GM21723 (cell line): ENCODE results near the gene HES6.

ENCODE experiments used
- ATAC-seq: cut with Tn5 transposase; IDR thresholded peaks from one replicate; pipeline ENCODE4 v1.9.1; 2021; ENCODE audit warnings: mild to moderate bottlenecking, moderate library complexity; ENCODE audit not compliant: unreplicated experiment

The HES6 gene

DNA sequence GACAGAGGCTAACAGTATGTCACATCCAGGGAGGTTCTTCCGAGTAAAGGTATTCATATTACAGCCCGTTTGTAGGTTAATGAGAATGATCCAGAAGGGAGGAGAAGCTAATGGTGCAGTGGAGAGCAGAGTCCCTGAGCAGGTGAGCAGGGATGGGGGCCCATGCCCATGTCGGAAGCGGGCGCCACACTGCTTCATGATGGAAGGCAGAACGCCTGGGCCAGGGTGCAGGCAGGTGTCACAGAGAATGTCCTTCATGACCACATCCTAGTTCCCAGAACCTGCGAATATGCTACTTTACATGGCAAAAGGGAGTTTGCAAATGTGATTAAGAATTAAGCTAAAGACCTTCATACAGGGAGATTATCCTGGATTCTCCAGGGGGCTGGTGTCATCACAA, 4.0 kb downstream of the HES6 start:
- ATAC-seq = no peak

DNA sequence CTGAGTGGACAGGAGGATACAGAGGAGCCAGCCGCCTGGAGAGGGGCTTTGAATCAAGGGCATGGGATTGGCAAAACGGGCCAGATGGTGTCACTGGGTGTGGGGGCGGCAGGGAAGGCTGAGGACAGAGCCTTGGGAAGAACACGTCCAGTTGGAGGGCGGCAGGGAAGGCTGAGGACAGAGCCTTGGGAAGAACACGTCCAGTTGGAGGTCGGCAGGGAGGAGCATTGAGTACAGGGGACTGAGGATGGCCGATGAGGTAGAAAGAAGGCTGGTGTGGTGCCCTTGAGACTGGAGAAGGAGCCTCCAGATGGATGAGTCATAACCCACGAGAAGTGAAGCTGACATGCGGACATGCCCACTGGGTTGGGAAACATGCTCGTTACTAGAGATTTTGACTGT, 4.5 kb downstream of the HES6 start:
- ATAC-seq = no peak

DNA sequence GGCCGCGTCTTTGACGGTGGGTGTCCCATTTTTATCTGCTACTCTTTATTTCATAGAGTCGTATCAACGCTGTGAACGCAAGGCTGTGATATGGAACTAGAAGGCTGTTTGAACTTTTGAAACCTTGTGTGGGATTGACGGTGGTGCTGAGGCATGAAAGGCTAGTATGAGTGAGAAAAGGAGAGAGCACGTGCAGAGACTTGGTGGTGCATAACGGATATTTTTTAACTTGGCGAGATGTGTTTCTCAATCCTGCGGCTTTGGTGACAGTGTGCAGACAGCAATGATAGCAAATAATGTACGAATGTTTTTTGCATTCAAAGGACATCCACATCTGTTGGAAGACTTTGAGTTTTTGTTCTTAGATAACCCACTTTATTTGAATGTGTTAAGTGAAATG, 6.2 kb downstream of the HES6 start:
- ATAC-seq = no peak

DNA sequence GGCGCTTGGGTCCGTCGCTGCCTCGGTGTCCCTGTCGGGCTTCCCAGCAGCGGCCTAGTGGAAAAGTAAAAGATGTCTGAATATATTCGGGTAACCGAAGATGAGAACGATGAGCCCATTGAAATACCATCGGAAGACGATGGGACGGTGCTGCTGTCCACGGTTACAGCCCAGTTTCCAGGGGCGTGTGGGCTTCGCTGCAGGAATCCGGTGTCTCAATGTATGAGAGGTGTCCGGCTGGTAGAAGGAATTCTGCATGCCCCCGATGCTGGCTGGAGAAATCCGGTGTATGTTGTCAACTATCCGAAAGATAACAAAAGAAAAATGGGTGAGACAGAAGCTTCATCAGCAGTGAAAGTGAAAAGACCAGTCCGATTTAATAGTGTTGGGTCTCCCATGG, 8.0 kb downstream of the HES6 start:
- ATAC-seq = no peak

DNA sequence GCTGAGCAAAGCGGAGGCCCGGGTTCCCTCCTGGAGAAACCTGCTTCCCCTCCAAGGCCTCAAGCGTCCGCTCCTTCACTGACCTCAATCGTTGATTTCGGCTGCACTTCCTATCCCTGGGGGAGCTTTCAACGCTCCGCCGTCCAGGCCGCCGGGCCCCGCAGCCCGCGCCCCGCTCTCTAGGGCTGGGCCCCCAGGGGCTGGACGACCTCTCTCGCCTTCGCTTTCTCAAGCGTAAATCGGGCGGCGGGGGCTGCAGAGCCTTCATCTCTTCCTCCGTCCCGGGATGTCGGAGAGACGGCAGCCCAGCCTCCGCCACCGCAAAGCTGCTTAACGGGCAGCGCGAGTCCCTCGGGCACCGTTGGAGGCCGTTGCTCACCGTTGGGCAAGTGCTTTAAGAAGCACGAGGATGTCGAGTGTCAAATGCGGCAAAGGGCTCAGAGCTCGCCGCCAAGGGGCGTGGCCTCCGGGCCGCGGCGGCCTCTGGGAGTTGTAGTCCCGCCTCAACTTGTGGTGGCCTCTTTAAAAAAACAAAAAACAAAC, 8.5 kb downstream of the HES6 start:
- peak; percentile 56 for ATAC-seq

DNA sequence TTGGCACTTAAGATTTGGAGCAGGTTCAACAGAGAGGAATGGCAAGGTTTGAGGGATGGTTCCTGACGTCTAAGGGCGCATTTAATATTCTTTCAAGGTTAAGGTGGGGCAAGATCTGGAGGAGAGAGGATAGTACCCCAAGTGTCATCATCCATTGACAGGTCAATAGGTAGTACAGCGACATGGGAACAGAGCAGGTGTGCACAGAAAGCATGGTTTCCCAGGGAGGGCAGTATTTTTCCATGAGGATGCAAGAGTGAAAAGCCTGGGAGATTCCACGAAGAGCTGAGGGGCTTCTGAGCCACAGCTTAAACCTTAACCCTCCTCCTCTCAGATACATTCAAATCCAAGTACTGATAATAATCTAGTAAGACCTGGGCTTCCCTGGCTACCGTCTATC, 9.1 kb downstream of the HES6 start:
- no peak for ATAC-seq

DNA sequence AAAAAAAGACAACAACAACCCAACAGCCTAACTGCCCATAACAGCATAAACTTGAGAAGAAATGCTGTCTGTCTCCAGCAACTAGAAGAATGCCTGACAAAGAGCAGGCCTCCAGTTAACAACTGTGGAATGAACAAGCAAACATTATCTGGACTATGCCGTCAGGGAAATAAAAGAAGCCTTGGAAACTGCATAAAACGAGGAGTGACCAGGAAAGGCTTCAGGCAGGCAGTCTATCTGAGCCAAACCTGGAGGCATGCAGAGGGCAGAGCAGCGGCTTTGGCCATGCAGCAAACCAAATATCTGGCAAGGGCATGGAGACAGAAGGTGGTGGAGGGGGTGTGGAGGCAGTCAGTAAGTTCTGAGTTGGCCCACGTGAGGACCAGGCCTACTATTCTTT, 11.1 kb downstream of the HES6 start:
- no peak for ATAC-seq

DNA sequence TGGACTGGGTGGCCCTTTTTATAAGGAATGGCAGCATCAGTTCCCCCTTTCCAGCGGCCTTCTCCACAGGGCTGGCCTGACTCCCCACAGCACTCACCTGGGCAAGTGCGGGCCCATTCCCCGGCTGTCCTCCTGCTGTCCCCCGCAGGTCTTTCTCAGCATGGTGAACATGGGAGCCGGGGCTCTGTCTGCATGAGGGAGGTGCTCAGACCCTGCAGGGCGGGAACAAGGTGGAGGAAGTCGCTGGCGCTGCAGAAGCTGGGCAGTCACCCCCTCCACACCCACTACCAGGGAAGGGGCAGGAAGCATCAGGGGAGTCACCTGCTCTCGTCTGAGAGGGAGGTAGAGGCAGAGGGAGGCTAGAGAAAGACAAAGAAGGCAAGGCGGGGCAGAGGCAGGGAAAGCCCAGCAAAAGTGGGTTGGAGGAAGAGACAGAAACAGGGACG, 12.2 kb downstream of the HES6 start:
- ATAC-seq = no peak

DNA sequence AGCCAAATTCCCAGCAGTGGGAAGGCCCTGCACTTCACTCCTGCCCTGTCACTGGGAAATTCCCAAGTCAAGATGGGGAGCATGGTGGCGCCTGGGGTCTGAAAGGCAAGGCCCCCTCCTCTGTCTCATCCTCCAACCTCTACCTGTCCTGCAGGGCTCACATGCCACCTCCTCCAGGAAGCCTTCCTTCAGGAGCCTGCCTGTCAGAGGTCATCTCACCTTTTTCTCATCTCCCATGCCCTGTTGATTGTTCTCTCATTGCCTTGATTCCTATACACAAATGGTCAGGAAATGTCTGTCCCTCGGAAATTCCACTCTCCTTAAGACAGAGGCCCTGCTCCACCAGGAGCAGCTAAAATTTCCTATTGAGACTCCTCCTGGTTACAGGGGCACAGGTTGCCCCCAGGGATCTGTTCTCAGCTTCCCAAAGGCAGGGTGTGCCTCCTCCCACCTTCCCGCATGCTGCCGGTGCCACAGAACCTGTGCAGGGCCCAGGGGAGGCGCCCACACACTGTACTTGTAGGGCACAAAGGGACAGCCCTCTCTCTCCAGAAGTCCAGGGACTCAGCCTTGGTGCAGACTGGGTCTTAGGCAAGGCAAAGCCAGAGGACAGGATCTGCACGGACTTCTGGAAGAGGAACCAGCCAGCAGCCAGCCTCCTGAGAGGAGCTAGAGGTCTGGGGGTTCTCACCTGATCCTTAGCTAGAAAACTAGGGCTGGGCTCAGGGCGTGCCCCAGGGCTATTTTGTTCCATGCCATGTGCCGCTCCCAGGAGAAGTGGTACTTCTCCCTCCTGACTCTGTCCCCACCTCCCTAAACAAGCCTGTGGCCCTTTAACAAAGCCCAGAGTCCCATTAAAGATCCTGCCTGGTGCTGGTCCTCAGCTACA, 12.9 kb downstream of the HES6 start:
- ATAC-seq = no peak

DNA sequence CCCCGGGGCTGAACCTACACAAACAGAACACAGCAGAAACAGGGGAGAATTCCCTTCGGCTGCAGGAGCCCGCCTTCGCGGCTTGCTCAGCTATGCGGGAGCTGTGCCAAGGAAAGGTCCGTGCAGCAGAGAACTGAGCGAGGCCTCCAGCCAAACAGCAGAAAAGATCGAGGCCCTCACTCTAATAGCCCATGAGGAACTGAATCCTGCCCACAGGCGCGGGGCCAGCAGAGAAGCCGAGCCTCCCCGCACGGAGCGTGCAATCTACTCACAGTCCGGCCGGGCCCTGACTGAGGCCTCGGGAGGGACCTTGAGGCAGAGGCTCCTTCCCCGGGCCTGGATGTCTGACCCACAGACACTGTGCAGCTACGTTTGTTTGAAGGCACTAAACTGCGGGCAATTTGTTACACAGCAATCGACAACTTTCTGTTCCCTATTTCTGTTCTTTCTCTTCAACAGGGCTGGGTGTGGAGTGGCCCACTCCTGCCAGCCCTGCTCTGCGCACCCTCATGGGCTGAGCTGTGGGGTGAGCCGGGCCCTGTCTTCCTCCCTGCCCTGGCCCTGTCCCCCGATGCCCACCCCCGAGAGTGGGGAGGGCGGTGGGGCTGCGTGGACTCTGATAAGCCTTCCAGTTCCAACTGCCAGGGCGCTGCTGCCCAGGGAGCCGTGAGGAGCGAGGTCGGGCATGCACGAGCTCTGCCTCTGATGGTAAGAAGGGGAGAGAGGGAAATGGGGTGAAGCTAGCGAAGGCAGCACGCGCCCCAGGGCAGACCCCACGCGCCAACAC, 13.7 kb downstream of the HES6 start:
- ATAC-seq = no peak

DNA sequence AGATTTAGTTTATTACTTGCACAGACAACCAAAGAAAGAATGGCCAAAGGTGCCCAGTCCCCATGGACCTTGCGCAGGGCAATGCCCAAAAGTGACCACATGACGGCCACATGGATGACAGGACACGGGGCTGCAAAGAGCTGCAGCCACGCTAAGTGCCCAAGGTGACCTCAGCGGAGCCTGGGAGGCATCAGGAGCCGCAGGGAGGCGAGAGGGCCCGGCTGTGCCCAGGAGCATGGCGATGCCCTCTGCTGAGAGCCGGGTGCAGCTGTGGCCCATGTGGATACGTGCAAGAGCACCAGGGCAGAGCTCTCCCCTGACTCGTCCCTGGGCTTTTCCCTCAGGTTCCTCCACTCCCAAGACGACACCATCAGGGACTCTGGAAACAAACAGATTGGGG, 14.7 kb downstream of the HES6 start:
- ATAC-seq = no peak

DNA sequence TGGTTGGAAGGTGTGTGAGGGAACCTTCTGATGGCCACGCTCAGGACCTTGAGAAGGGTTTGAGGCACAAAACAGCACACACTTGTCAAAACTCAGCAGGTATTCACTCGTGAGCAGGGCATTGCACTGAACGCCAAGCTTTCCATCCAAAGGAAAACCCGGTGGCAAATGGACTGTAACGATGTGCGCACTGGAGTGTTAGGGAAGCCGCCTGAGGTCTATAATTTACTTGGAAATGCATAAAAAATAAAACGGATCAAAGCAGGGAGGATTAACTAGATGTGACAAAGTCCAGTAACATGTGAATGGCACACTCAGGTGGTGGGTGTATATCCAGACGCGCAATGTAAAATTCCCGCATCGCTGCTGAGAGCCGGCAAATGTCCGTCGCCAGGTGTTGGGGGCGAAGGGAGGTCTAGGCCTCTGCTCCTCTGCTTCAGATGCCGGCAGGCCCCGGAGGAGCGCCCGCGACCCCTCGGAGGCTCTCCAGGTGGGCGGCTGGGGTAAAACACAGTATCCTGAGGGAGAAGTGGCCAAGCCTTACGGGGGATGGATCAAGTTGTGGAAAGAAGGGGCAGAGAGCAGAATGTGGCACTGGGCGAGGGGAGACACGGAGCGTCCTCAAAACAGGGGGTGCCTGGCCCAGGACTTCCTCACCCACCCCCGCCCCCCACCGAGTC, 15.3 kb downstream of the HES6 start:
- ATAC-seq = no peak

DNA sequence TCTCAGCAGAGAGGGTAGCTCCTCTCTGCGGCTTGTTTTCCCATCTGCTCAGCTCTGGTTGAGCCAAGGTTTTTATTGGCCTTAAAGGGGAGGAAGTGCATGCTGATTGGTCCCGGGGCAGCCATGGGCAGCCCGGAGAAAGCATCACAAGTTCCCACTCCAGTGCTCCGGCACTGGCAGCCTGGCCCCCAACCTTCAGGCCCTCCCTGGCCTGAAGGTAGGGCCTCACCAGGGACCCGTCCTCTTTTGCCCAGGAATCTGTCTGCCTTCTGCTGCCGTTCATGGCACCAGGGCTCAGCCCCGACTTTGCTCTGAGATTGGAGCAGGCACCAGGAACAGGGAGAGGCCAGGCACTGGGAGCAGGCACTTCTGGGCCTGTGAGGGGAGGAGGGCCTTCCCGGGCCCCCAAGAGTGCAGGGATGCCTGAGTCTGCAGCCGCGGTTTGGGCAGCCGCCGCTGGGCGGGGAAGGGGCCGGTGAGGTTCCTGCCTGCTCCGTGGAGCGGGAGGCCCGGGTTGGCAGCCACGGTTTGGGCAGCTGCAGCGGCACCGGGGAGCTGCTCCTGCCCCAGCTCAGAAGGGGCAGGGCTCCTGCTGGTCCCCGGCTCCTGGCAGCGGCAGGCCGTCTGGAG, 18.8 kb downstream of the HES6 start:
- ATAC-seq = no peak

DNA sequence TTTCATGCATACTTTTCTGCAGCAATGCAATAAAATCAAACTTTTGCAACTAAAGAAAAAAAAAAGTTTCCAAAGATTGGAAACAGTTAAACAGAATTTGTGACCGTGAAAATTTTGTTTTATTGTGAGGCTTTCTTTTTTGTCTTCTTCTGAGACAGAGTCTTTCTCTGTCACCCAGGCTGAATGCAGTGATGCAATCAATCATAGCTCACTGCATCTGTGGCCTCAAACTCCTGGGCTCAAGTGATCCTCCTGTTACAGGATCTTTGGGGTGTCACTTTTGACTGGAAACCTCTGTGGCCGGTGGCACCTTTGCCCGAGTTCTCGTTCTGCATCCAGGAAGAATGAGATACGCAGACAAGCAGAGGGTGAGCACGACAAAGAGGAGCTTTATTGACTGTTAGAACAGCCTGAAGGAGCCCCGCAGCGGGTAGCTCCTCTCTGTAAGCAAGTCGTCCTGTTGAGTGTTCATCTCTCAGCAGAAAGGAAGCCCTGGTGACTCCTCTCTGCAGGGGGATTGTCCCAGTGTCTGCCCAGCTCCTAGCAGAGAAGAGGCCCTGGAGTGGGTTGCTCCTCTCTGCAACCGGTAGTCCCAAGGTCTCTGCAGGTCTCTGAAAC, 19.5 kb downstream of the HES6 start:
- ATAC-seq = no peak

DNA sequence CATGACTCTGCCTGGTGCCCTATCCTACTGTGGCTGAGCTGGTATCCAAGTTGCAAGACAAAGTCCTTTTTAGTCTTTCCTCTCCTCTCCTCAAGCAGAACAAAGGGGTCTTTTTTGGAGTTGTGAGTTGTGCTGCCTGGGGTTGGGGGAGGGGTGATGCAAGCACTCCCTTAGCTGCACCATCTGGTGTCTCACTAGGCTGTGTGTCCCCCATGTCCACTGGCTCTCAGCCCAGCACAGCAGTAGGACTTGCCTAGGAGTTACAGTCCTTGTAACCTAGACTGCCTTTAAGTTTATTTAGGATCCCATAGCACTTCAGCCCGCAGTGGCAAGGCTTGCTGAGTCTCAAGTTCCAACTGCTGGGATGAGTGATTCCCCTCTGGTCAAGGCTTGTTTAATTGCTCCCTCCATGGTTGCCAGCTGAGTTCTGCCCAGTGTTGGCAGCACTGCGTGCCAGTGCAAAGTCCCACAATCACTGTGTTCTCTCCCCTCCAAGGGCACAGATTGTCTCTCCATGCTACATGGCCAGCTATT, 23.1 kb downstream of the HES6 start:
- no peak for ATAC-seq

DNA sequence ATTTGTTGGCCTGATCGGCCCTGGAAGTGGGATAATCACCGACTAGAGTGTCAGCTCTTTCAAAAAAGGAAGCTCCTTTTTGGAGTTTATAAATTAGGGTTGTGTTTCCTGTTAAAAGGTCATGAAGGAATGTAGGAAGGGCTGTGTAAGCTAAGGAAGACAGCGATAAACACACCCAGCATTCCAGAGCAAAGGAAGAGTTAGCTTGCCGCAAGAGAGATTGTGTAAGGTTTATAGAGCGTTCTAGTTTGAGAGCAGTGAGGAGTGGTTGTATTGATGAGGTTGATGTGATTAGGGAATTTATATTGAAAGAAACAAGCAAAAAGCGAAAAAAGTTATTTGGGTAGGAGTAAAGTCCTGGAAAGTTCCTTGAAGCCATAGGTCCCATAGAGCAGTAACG, 32.8 kb downstream of the HES6 start:
- no peak for ATAC-seq

DNA sequence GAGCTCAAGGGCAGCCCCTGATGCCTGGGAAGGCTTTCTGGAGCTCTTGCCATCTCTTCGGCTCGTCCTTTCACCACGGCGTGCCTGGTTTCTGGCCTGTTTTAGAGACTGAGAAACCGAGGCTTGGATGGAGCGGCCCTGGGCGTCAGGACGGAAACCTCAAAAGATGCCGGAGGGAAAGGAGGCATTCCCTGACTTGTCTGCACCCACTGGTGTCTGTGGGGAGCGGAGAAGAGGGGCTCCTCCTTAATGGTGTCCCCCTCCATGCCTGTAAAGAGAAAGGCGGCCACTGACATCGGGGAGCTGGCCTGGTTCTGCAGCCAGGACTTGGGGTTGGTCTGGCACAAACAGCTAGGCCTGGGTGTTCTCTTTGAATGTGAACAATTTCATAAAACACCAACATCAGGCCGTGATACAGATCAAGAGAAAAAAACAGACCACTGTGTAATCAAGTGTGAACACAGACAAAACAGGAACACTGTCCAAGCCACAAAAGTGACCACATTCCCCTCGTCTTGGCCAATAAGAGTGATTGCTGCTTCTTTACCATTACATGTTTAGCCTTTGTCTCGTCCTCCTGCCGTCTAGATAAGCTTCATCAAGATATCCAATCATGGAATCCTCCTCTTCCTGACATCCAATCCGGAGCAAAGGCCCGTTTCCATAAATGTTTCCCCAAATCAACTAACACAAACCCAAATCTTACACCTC, 35.7 kb downstream of the HES6 start:
- peak; percentile 14 for ATAC-seq

DNA sequence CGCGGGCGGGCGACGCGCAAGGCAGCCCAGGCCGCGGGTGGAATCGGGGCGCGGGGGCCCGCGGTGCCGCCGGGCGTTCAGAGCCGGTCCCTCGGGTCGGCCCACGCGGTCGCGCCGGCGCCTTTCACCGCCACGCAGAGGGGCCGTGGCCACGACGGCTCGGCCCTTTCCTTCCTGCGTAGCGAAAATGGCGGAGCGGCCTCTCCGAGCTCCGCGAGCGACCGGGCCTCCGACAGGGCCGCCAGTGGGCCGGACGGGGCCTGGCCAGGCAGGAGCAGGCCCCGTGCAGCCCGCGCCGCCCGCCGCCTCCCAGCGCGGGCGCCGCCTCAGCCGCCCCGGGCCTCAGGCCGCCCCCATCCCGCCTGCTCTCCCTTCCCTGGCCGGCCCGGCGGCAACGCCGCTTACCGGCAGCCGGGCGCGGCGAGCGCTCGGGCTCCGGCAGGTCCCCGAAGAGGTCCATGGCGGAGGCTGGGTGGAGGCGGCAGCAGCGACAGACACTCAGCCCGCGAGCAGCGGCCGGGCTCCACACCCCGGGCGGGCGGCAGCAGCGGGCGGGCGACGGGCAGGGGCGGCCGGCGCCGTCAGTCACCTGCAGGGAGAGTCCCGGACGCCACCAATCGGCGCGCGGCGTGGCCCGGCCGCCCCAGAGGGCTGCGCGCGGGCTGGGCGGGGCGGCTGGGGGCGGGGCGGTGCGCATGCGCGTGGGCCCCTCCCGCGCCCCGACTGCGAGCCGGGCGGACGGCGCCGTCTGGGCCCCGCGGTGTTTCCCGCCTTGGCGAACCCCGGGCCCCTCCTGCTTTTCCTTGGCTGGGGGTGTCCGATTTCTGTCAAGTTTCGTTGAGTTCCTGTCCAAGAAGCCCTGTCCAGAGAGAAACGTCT, 36.5 kb downstream of the HES6 start, which contains the start of gene ILKAP:
Gene ILKAP, minus strand, starts transcription at position 602 of the 879 bp plus-strand sequence. Its CDS starts 142 bp downstream, at position 460.
- peak; percentile 95 for ATAC-seq
